ENCODE results near the gene TXNDC11. TPM values are rescaled to one million over a fixed set of nuclear protein-coding genes. Genes with fewer than 3 reads are reported as not detected.

Gene TXNDC11
- total and polyA plus RNA-seq, 2 experiments from 2014 or later: 6.8 to 12.0 TPM

DNA sequence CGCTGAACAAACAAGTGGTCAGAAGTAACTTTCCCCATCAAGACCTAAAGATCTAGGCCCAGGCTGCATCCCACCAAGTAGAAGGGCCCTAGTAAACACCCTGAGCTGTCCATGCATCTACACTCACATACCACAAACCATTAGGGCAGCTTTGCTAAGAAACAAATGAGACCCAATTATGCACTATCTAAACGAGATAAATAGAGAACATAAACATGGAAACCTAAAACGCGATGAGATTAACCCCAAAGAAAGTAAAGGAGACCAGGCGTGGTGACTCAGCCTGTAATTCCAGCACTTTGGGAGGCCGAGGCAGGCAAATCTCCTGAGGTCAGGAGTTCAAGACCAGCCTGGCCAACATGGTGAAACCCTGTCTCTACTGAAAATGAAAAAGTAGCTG, 5.8 kb downstream of the TXNDC11 start:
- Mint-ChIP-seq H3K27ac (peak overlapping the region; percentile 70; the same call in 1 of the 2 replicates), H3K27me3 (ENCODE audit: insufficient read depth, low read depth, poor library complexity) (peaks cover 5% of the 10 kb centered on the region), H3K4me1 (peaks cover 12% of the 10 kb centered on the region), H3K4me3 (no peak overlapping the region), H3K9me3 (no peaks in the 10 kb centered on the region), H3K36me3 (ENCODE audit: low read depth) (peaks cover 27% of the 10 kb centered on the region; the same call in 2 of the 3 replicates)
- Histone ChIP-seq H3K79me2 (replicated peaks; ENCODE audit: insufficient read depth) (peaks cover 55% of the 10 kb centered on the region), H3K36me3 (ENCODE audit: insufficient read depth) (peaks cover 15% of the 10 kb centered on the region; the same call in 1 of the 2 replicates), H4K20me1 (replicated peaks; ENCODE audit: insufficient read depth) (peaks cover 31% of the 10 kb centered on the region), H3K27me3 (ENCODE audit: insufficient read depth) (no peaks in the 10 kb centered on the region), H3K4me3 (no peak overlapping the region), H3K9me2 (ENCODE audit: insufficient read depth) (no peaks in the 10 kb centered on the region), H3F3A (replicated peaks; ENCODE audit: low read depth) (peaks cover 5% of the 10 kb centered on the region; the same call in 1 of the 2 replicates), H2AFZ (no peak overlapping the region), H3K4me2 (no peak overlapping the region), H3K4me1 (ENCODE audit: insufficient read depth) (peaks cover 9% of the 10 kb centered on the region; the same call in 1 of the 2 replicates), H3K27ac (ENCODE audit: low read depth) (peak overlapping the region; percentile 28; the same call in 1 of the 2 replicates)
- TF ChIP-seq ZNF331 (CRISPR knock-in tag; IDR thresholded peaks at IDR 0.05; ENCODE audit: low read depth): no peak
- no peak for TF ChIP-seq ZNF114 (CRISPR knock-in tag; IDR thresholded peaks at IDR 0.05)
- TF ChIP-seq POLR2AphosphoS5 (IDR thresholded peaks at IDR 0.05; ENCODE audit: low read depth): no peak
- TF ChIP-seq STAT1 (IDR thresholded peaks at IDR 0.05; ENCODE audit: unreplicated experiment): no peak
- TF ChIP-seq, protein P1, sequence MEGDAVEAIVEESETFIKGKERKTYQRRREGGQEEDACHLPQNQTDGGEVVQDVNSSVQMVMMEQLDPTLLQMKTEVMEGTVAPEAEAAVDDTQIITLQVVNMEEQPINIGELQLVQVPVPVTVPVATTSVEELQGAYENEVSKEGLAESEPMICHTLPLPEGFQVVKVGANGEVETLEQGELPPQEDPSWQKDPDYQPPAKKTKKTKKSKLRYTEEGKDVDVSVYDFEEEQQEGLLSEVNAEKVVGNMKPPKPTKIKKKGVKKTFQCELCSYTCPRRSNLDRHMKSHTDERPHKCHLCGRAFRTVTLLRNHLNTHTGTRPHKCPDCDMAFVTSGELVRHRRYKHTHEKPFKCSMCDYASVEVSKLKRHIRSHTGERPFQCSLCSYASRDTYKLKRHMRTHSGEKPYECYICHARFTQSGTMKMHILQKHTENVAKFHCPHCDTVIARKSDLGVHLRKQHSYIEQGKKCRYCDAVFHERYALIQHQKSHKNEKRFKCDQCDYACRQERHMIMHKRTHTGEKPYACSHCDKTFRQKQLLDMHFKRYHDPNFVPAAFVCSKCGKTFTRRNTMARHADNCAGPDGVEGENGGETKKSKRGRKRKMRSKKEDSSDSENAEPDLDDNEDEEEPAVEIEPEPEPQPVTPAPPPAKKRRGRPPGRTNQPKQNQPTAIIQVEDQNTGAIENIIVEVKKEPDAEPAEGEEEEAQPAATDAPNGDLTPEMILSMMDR (conservative IDR thresholded peaks at IDR 0.05; ENCODE audit: low read depth in 2 of 2): no peak
- TF ChIP-seq EZH2 (IDR thresholded peaks at IDR 0.05; ENCODE audit: low read depth, unreplicated experiment): no peak
- TF ChIP-seq, protein P2, sequence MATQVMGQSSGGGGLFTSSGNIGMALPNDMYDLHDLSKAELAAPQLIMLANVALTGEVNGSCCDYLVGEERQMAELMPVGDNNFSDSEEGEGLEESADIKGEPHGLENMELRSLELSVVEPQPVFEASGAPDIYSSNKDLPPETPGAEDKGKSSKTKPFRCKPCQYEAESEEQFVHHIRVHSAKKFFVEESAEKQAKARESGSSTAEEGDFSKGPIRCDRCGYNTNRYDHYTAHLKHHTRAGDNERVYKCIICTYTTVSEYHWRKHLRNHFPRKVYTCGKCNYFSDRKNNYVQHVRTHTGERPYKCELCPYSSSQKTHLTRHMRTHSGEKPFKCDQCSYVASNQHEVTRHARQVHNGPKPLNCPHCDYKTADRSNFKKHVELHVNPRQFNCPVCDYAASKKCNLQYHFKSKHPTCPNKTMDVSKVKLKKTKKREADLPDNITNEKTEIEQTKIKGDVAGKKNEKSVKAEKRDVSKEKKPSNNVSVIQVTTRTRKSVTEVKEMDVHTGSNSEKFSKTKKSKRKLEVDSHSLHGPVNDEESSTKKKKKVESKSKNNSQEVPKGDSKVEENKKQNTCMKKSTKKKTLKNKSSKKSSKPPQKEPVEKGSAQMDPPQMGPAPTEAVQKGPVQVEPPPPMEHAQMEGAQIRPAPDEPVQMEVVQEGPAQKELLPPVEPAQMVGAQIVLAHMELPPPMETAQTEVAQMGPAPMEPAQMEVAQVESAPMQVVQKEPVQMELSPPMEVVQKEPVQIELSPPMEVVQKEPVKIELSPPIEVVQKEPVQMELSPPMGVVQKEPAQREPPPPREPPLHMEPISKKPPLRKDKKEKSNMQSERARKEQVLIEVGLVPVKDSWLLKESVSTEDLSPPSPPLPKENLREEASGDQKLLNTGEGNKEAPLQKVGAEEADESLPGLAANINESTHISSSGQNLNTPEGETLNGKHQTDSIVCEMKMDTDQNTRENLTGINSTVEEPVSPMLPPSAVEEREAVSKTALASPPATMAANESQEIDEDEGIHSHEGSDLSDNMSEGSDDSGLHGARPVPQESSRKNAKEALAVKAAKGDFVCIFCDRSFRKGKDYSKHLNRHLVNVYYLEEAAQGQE (IDR thresholded peaks at IDR 0.05; ENCODE audit: unreplicated experiment): no peak
- TF ChIP-seq, protein P3, sequence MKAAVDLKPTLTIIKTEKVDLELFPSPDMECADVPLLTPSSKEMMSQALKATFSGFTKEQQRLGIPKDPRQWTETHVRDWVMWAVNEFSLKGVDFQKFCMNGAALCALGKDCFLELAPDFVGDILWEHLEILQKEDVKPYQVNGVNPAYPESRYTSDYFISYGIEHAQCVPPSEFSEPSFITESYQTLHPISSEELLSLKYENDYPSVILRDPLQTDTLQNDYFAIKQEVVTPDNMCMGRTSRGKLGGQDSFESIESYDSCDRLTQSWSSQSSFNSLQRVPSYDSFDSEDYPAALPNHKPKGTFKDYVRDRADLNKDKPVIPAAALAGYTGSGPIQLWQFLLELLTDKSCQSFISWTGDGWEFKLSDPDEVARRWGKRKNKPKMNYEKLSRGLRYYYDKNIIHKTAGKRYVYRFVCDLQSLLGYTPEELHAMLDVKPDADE (IDR thresholded peaks at IDR 0.05): no peak
- no peak for TF ChIP-seq NANOG (IDR thresholded peaks at IDR 0.05; ENCODE audit: borderline replicate concordance)
- TF ChIP-seq, protein P4, sequence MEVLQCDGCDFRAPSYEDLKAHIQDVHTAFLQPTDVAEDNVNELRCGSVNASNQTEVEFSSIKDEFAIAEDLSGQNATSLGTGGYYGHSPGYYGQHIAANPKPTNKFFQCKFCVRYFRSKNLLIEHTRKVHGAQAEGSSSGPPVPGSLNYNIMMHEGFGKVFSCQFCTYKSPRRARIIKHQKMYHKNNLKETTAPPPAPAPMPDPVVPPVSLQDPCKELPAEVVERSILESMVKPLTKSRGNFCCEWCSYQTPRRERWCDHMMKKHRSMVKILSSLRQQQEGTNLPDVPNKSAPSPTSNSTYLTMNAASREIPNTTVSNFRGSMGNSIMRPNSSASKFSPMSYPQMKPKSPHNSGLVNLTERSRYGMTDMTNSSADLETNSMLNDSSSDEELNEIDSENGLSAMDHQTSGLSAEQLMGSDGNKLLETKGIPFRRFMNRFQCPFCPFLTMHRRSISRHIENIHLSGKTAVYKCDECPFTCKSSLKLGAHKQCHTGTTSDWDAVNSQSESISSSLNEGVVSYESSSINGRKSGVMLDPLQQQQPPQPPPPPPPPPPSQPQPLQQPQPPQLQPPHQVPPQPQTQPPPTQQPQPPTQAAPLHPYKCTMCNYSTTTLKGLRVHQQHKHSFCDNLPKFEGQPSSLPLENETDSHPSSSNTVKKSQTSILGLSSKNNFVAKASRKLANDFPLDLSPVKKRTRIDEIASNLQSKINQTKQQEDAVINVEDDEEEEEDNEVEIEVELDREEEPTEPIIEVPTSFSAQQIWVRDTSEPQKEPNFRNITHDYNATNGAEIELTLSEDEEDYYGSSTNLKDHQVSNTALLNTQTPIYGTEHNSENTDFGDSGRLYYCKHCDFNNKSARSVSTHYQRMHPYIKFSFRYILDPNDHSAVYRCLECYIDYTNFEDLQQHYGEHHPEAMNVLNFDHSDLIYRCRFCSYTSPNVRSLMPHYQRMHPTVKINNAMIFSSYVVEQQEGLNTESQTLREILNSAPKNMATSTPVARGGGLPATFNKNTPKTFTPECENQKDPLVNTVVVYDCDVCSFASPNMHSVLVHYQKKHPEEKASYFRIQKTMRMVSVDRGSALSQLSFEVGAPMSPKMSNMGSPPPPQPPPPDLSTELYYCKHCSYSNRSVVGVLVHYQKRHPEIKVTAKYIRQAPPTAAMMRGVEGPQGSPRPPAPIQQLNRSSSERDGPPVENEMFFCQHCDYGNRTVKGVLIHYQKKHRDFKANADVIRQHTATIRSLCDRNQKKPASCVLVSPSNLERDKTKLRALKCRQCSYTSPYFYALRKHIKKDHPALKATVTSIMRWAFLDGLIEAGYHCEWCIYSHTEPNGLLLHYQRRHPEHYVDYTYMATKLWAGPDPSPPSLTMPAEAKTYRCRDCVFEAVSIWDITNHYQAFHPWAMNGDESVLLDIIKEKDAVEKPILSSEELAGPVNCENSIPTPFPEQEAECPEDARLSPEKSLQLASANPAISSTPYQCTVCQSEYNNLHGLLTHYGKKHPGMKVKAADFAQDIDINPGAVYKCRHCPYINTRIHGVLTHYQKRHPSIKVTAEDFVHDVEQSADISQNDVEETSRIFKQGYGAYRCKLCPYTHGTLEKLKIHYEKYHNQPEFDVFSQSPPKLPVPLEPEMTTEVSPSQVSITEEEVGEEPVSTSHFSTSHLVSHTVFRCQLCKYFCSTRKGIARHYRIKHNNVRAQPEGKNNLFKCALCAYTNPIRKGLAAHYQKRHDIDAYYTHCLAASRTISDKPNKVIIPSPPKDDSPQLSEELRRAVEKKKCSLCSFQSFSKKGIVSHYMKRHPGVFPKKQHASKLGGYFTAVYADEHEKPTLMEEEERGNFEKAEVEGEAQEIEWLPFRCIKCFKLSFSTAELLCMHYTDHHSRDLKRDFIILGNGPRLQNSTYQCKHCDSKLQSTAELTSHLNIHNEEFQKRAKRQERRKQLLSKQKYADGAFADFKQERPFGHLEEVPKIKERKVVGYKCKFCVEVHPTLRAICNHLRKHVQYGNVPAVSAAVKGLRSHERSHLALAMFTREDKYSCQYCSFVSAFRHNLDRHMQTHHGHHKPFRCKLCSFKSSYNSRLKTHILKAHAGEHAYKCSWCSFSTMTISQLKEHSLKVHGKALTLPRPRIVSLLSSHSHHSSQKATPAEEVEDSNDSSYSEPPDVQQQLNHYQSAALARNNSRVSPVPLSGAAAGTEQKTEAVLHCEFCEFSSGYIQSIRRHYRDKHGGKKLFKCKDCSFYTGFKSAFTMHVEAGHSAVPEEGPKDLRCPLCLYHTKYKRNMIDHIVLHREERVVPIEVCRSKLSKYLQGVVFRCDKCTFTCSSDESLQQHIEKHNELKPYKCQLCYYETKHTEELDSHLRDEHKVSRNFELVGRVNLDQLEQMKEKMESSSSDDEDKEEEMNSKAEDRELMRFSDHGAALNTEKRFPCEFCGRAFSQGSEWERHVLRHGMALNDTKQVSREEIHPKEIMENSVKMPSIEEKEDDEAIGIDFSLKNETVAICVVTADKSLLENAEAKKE (CRISPR knock-in tag; IDR thresholded peaks at IDR 0.05): no peak
- no peak for TF ChIP-seq JUNB (IDR thresholded peaks at IDR 0.05; ENCODE audit: unreplicated experiment)
- TF ChIP-seq CREB1 (CRISPR knock-in tag; IDR thresholded peaks at IDR 0.05; ENCODE audit: low read depth): no peak
- no peak for TF ChIP-seq EZH2phosphoT487 (IDR thresholded peaks at IDR 0.05; ENCODE audit: unreplicated experiment)
- DNase-seq (ENCODE audit: low spot score) (no peak), ATAC-seq (no peak)
